HG03025 (cell line): ENCODE results near the gene CHRNA7.
"Not testable (repeated sequence)": the region's sequence is repeated elsewhere in the genome, so short reads cannot be mapped to it uniquely, and the experiment has no call there.

Source experiments
- ATAC-seq: cut with Tn5 transposase; IDR thresholded peaks from one replicate; pipeline ENCODE4 v1.9.1; 2021; ENCODE audit warnings: mild to moderate bottlenecking, moderate library complexity; ENCODE audit not compliant: unreplicated experiment, low FRiP score

CHRNA7 gene

DNA sequence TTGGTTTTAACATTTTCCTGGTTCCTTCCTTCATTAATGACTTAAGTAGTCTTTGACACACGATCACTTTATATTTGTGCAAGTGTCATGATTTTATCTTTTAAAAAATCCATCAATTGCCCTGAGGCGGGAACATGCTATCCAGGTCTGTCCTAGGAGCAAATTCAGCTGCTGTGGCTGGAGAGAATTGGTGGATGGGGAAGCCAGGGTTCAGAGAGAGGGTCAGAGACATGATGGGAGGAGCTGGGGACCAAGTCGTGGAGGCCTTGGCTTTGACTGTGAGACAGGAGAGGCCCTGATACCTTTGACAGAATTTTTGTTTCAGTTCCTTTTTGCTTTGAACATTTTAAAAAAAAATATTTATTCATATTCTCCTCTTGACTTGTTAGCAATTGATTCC lies 89.0 kb downstream of the CHRNA7 start:
- ATAC-seq: no peak

DNA sequence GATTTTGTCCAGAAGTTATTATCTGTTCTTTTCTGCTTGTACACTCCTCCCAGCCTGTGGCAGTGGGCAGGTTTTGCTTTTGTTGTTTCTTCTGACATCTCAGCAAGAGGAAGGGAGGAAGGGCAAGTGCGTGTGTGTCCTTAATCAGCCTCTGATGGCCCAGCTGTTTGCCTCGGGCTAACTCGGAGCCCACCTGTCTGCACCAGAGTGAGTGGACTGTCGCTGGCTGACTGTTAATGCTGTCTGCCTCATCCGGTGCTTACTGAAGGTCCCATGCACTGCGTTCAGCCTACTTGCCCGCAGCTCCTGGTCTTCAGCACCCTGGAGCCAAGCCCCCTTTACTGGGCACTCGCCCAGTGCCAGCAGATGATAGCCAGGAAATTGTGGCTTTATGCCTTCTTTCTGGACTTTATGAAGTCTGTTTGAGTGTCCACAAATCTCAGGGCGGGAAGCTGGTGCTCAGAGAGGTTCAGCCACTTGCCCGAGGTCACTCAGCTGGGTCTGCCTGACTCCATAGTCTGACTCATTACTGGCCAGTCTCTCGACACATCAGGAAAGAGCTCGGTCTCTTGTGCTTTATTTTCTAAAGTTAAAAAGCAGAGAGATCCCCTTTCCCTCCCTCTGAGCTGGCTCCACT lies 89.5 kb downstream of the CHRNA7 start:
- no peak for ATAC-seq

DNA sequence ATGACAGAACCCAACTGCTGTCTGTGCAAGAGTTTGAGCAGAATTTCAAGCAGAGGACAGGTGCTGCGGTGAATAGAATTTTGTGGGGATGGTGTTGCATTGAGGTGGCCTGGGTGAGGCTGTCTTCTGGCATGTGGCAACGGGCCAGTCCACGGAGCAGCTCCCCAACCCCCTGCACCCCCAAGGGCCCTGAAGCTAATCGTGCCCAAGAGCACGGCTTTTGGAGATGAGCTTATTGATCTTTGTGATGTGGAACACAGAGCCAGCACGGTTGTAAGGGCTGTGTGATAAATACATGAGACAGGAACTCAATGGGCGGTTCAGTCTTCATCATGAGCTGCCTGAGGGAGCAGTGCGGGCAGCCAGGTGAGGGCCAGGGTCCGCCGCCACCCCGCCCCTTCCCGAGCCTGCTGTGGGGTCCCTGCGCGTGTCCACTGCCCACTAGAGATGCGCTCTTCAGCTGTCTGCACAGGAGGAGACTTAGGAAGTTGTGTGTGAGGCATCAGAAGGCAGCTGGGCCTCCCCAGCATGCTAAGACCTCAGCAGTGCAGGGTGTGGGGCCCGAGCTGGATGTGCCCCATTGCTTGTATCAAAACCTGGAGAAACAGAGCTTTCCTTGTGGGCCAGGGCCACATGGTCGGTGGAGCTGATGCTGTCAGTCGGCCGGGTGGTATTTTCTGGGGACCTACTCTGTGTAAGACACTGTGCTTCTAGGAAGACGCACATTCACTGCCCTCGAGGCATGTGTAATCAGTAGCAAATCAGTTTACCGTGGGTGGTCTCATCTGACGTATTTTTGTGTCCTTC lies 90.5 kb downstream of the CHRNA7 start:
- ATAC-seq: no peak

DNA sequence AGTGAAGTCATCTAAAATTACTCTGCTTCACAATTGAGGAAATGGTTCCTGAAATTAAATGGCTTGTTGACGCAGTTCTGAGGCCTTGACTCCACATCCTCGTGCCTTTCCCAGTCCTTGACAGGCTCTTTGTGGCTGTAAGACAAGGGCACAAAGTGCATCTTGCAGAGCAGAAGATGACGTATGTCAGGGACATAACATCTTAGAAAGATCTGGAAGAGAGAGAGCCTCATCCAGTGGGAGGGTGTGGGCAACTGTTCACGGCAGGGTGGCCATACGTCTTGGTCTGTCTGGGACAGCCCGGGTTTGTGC lies 91.0 kb downstream of the CHRNA7 start:
- ATAC-seq: no peak

DNA sequence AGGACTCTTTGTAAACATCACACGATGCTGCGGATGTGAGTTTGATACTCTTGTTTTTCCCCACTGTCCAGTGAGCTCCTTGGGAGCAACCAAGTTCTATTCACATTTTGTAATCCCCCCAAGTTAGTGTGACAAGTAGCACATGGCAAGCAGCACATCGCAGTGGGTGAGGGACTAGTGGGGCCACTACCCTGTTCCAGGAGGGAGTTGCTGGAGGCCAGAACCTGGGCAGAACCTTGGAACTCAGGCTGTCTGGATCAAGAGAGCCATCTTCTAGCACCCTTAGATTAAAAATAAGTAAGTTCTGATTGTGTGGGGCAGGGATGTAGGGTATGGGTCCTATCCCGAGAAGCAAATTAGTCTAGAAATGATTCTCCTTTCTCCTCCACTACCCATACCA lies 91.7 kb downstream of the CHRNA7 start:
- ATAC-seq: no peak

DNA sequence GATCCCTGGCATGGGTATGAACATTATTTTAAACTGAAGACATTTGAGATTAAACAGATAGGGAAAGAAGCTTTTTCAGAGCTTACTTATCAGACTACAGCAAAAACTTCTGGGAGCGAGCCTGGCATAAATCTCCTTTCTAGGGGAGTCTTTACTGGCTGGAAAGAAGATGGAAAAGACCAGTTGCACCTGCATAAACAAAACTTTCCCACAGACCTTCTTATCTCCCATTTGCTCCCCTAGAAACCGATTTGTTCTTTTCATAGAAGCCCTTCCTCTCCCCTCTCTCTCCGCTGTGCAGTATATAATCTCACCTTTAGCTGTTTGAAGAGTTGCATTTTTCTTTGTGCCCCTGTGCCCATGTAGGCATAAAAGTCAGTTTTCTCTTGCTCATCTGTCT lies 93.2 kb downstream of the CHRNA7 start:
- no peak for ATAC-seq

DNA sequence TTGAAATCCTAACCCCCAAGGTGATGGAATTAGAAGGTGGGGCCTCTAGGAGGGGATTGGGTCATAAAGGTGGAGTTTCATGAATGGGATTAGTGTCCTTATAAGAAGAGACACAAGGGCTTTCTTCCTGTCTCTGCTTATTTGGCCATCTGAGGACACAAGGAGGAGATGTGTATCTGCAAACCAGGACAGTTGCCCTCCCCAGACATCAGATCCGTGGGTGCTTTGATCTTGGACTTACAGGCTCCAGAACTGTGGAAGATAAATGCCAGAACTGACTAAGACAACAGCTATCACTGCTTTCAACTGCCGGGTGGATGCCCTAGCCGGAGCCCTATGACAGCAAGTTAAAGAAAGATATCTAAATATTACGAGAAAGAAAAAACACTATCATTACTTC lies 94.4 kb downstream of the CHRNA7 start:
- ATAC-seq: no peak

DNA sequence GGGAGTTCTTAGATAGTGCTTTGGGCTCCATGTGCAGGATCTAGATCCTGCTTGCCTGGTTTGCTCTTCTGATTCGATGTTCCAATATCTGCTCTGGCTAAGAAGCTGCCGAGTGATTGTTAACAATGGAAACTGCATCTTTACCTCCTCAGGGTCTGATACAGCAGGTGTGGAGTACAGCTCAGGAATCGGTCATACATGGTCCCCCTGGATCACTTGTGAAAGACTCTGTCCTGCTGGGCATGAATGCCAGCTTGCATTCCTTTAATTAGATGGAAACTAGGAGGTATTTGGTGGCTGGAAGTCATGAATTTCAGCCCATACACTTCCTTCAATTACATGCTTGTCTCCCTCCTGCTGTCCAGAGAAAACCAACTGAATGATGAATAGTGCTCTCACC lies 95.3 kb downstream of the CHRNA7 start:
- no peak for ATAC-seq

DNA sequence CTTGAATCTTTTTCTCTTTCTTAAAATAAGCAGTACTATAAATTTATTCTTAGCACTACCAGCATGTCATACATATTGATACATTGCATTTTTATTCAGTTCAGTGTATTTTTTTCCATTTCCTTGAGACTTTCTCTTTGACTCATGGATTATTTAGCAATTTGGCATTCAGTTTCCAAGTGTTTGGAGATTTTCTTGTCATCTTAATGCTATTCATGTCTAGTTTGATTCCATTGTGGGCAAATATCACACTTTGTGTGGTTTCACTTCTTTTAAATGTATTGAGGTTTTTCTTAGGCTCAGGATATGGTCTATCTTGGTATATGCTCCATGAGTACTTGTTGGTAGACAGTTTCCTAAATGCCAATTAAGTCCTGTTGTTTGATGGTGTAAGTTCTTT lies 99.5 kb downstream of the CHRNA7 start:
- ATAC-seq: no peak

DNA sequence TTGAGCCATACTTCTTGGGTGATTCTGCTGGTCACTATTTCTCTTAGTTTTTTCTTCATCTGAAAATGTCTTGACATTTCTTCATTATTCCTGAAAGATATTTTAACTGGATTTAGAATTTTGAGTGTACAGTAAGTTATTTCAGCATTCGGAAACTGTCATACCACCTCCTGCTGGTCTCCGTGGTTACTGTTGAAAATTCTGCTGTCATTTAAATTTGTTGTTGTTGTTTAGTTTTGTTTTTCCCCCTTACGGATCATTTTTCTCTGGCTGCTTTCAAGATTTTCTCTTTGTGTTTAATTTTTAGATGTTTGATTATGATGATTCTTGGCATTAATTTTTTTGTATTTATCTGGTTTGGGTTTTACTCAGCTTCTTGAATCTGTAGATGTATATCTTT lies 100.5 kb downstream of the CHRNA7 start:
- no peak for ATAC-seq

DNA sequence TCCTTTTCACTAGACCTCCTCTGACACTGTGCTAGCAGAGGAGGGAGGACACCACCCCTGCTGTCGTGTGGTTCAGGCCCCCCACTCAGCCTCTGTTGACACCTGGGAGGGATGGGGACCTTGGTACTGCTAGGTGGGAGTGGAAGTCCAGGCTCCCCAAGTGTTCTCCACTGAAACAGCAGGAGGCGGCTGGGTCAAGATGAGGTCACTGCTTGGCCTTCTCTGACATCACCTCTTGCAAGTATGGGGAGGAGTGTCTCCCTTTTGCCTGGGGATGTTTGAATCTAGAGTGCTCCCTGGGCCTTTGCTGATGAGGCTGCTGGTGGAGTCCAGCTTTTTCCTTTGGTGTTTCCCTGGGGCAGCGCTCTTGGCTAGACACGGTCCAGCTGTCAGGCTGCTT lies 101.5 kb downstream of the CHRNA7 start:
- ATAC-seq: no peak

DNA sequence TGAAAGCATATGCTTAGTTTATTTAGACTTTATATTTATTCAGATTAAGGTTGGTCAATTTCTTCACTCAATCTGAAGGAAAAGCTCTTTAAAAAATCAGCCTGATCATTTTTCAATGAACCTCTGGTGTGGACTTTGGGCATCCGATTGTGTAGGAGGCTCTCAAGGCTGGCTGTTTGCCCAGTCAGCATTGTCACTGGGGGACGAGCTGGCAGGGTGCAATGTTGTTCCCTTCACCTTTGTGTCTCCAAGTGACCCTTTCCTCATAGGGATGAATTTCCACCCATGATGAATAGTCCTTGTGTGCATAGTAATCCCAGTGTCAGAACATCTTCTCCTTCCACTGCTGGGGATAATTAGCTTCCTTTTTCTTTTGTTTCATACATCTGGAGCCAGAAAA lies 102.5 kb downstream of the CHRNA7 start:
- ATAC-seq: no peak

DNA sequence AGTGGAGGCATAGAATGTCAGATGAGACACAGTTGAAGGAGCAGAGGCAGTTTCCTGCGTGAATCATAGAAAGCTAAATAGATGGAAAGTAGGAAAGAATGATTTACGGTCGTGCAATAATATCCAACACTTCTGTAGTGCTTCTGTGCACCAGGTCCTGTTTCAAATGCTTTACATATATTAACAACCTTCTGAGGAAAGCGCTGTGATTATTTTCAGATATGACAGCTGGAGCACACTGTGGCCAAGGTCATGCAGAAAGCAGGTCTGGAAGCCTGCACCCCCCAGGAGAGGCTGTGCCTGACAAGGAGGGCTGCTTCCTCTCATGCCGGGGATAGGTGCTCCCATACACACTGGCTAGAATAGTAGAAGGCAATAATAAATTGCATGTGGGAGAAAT lies 104.5 kb downstream of the CHRNA7 start:
- ATAC-seq: no peak

DNA sequence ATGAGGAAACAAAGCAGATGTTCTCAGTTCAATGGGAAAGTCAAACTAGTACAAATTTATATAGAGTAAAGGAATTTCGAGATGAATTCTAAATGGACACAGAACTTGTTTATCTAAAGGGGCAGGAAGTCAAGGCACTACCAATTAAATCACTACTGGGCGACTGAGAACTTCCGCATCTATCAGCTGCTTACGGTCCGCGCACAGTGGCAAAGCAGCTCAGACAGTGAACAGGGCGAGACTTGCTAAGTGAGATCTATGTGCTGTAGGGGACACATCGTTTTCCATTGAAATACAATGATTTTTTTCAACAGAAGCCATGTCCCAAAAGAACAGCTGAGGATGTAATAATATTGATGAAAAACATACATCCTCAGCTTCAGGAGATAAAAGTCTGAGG lies 105.0 kb downstream of the CHRNA7 start:
- ATAC-seq: no peak

DNA sequence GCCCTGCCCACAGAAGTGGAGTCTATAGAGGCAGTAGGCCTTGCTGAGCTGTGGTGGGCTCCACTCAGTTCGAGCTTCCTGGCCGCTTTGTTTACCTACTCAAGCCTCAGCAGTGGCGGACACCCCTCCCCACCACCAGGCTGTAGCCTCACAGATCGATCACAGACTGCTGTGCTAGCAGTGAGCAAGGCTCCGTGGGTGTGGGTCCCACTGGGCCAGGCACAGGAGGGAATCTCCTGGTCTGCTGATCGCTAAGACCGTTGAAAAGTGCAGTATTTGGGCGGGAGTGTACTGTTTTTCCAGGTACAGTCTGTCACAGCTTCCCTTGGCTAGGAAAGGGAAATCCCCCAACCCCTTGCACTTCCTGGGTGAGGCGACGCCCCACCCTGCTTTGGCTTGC lies 115.2 kb downstream of the CHRNA7 start:
- not testable (repeated sequence) for ATAC-seq

DNA sequence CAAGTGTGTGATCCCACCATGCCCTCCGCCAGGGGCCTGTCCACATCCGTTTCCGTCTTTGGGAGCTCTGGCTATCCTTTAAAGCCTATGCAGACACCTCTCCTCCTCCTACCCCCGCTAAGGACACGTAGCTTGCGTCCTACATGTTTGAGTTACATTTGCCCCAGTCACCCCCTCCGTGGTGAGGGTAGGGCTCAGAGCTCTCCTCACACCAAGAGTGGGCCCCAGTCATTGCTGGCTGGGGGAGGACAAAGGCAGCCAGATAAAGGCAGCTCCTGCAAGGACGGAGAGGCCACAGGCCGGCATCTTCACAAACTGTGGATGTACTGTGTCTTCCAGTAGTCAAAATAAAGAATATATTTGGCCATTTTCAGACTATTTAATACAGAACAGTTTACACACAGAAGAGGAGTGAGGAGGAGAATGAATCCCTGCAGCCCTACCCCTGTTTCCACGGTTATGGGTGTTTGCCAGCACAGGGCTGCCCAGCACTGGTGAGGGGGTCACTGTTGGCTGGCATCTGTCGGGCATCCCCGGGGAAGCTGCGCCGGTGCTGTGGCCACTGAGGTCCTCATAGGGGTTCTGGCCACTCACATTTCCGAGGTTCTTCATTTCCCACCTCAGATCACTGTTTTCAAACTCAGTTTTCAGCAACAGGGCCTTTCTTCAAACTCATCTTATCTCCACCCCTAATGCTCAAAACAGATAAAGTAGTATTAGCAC lies 118.7 kb downstream of the CHRNA7 start:
- ATAC-seq: no peak

DNA sequence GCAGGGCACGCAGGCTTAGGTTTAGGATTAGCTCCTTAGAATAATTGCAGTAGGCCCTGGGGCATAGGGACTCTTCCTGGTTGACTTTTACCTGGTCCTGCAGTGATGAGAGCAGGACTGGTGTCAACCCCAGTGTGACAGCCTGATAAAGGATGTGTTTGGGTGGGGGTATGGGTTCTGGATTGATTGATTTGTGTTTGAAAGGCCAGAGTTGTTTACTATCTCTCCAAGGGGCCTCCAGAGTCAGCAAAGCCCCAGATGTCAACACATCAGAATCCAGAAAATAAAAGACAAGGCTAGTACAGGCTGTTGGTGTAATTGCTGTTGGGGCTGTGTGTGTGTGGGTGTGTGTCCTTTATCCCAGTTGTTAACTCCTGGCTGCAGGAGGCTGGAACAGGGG lies 122.3 kb downstream of the CHRNA7 start:
- no peak for ATAC-seq

DNA sequence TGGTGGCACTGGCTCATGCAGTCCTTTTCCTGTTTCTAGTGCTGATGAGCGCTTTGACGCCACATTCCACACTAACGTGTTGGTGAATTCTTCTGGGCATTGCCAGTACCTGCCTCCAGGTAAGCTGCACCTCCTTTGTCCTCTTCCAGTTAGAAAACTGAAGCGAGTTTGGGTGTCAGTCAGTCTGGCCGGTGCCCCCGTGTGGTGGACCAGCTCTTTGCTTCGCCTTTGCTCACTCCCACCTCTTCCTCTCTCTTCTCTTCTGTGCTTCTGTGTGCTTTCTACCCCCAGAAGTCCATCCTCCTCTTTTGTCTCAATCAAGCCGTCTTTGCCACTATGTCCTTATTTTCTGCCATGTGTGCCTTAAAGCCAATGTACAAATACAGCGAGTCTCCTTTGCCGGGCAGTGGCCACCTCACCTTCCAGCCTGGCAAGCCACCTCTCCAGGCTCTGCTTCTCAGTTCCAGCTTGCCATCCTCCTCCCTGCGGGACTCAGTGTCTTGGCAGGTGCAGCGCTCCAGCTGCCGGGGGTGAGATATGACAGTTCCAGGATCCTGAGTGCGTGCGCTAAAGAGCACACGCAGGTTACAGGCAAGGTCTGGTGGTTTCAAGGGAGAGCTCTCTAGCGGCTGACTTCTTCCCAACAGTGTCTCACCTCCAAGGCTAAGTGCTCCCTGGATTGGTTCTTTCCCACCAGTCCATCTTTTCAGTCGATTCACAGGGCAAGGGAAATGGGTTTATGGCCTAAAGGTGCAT lies 123.7 kb downstream of the CHRNA7 start:
- ATAC-seq: not testable (repeated sequence)

DNA sequence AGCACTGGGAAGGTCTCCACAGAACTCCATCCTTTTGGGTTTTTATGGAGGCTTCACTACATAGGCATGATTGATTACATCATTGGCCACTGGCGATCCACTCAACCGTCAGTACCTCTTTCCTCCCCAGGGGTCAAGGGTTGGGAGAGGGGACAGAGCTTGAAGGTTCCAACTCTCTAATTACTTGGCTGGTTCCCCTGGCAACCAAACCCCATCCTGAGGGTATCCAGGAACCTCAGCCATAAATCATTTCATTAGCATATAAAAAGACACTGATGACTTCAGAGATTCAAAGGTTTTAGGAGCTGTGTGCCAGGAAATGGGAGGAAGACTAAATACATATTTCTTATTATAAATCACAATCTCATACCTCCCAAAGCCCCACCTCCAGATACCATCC lies 131.8 kb downstream of the CHRNA7 start:
- not testable (repeated sequence) for ATAC-seq

DNA sequence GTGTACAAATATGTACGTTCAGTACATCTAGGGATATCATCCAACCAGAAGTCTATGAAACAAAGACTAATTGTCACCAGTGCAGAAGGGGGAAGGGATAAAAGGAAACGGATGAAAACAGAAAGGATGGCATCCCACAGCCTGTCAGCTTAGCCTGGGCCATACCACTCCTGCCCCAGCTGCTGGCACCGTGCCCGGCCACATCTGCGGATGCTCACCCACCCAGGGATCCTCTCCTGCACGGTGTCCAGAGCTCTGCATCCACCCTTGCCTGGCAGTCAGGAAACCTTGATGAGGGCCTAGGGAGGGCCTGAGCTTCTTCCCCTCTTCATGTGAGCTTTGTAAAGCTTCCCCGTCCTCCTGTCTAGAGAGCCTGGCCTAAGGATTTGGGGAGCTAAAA lies 133.8 kb downstream of the CHRNA7 start:
- not testable (repeated sequence) for ATAC-seq

DNA sequence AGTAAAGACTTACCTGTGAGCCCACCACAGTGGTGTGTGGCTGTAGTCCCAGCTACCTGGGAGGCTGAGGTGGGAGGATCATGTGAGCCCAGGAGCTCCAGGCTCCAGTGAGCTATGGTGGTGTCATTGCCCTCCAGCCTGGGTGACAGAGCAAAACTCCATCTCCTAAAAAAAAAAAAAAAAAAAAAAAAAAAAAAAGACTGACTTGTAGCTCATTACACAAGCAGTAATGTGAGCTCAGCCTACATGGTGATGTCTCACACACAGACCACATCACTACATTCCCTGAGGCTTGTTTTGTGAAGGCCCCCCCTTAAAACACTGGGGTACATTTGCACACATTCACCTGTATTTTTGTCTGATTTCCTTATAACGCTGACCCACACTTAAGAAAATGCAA lies 134.4 kb downstream of the CHRNA7 start:
- ATAC-seq: not testable (repeated sequence)
